GM12878 (cell line): Measurements from ENCODE around the gene POLRMT.

Experiments used
- CTCF ChIP-seq, 3 experiments: IDR thresholded peaks in 2 of 3; conservative IDR thresholded peaks in 1 of 3; 2 replicates each; pipeline ENCODE4 v1.5.1; 2011; ENCODE audit warnings: low read depth in 3 of 3, low read length in 3 of 3, mild to moderate bottlenecking in 3 of 3, control low read depth in 2 of 3, moderate library complexity in 2 of 3, inconsistent platforms in 1 of 3, mixed read lengths in 1 of 3; ENCODE audit not compliant: control insufficient read depth in 2 of 3, insufficient read depth in 1 of 3; ENCODE audit errors: extremely low read depth in 1 of 3
- IKZF1 ChIP-seq: fragments of 450-650 bp; conservative IDR thresholded peaks from 2 replicates; pipeline ENCODE4 v1.6.1; 2017; ENCODE audit warnings: antibody characterized with exemption, mild to moderate bottlenecking
- JUNB ChIP-seq: IDR thresholded peaks from 2 replicates; pipeline ENCODE4 v1.6.1; 2016; ENCODE audit warnings: antibody characterized with exemption, mild to moderate bottlenecking
- POLR2AphosphoS5 ChIP-seq: IDR thresholded peaks from 2 replicates; pipeline ENCODE4 v1.6.1; 2011; ENCODE audit warnings: mild to moderate bottlenecking, low read length, inconsistent platforms
- RAD21 ChIP-seq: IDR thresholded peaks from 2 replicates; pipeline ENCODE4 v1.6.1; 2011; ENCODE audit warnings: mild to moderate bottlenecking, low read depth, low read length, moderate library complexity; ENCODE audit not compliant: insufficient read depth
- SP1 ChIP-seq: IDR thresholded peaks from one replicate; pipeline ENCODE4 v1.6.1; 2011; ENCODE audit warnings: low read depth, low read length
- TAF1 ChIP-seq: IDR thresholded peaks from 2 replicates; pipeline ENCODE4 v1.6.1; 2011; ENCODE audit warnings: mild to moderate bottlenecking, low read depth, low read length, borderline replicate concordance
- ZNF622 ChIP-seq: fragments of 450-650 bp; IDR thresholded peaks from 2 replicates; pipeline ENCODE4 v1.6.1; 2017; ENCODE audit warnings: mild to moderate bottlenecking, inconsistent platforms
- TF ChIP-seq, protein P1 (sequence below): IDR thresholded peaks from 2 replicates; pipeline ENCODE4 v1.6.1; 2012; ENCODE audit warnings: improper control_type of control experiment, low read depth, low read length; ENCODE audit not compliant: insufficient replicate concordance

GRCh38 chr19:616062-616700 is 17.2 kb downstream of the POLRMT start:
- no peak for TF ChIP-seq SP1
- TF ChIP-seq POLR2AphosphoS5 = no peak
- no peak for TF ChIP-seq RAD21
- TF ChIP-seq TAF1 = no peak
- TF ChIP-seq CTCF (IDR thresholded peaks at IDR 0.05 in 2 of 3, conservative IDR thresholded peaks at IDR 0.05 in 1 of 3; ENCODE audit: control insufficient read depth in 2 of 3, extremely low read depth in 1 of 3, insufficient read depth in 1 of 3, low read depth in 3 of 3, low read length in 3 of 3) = no peak
- TF ChIP-seq, protein P1, sequence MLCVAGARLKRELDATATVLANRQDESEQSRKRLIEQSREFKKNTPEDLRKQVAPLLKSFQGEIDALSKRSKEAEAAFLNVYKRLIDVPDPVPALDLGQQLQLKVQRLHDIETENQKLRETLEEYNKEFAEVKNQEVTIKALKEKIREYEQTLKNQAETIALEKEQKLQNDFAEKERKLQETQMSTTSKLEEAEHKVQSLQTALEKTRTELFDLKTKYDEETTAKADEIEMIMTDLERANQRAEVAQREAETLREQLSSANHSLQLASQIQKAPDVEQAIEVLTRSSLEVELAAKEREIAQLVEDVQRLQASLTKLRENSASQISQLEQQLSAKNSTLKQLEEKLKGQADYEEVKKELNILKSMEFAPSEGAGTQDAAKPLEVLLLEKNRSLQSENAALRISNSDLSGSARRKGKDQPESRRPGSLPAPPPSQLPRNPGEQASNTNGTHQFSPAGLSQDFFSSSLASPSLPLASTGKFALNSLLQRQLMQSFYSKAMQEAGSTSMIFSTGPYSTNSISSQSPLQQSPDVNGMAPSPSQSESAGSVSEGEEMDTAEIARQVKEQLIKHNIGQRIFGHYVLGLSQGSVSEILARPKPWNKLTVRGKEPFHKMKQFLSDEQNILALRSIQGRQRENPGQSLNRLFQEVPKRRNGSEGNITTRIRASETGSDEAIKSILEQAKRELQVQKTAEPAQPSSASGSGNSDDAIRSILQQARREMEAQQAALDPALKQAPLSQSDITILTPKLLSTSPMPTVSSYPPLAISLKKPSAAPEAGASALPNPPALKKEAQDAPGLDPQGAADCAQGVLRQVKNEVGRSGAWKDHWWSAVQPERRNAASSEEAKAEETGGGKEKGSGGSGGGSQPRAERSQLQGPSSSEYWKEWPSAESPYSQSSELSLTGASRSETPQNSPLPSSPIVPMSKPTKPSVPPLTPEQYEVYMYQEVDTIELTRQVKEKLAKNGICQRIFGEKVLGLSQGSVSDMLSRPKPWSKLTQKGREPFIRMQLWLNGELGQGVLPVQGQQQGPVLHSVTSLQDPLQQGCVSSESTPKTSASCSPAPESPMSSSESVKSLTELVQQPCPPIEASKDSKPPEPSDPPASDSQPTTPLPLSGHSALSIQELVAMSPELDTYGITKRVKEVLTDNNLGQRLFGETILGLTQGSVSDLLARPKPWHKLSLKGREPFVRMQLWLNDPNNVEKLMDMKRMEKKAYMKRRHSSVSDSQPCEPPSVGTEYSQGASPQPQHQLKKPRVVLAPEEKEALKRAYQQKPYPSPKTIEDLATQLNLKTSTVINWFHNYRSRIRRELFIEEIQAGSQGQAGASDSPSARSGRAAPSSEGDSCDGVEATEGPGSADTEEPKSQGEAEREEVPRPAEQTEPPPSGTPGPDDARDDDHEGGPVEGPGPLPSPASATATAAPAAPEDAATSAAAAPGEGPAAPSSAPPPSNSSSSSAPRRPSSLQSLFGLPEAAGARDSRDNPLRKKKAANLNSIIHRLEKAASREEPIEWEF = no peak
- no peak for TF ChIP-seq ZNF622
- no peak for TF ChIP-seq IKZF1
- TF ChIP-seq JUNB = no peak
